Measurements from ENCODE around the gene PODXL. TPM values are rescaled to one million over a fixed set of nuclear protein-coding genes. Genes with fewer than 3 reads are reported as not detected.
A peak's percentile ranks its signal among the peaks of the same experiment; 100 is the strongest.

The PODXL gene
- total and polyA plus RNA-seq, 2 experiments from 2014 or later: 220 to 727 TPM

- TF ChIP-seq EZH2phosphoT487 (IDR thresholded peaks at IDR 0.05; ENCODE audit: unreplicated experiment): no peak
- no peak for TF ChIP-seq STAT1 (IDR thresholded peaks at IDR 0.05; ENCODE audit: unreplicated experiment)
- TF ChIP-seq, protein P1, sequence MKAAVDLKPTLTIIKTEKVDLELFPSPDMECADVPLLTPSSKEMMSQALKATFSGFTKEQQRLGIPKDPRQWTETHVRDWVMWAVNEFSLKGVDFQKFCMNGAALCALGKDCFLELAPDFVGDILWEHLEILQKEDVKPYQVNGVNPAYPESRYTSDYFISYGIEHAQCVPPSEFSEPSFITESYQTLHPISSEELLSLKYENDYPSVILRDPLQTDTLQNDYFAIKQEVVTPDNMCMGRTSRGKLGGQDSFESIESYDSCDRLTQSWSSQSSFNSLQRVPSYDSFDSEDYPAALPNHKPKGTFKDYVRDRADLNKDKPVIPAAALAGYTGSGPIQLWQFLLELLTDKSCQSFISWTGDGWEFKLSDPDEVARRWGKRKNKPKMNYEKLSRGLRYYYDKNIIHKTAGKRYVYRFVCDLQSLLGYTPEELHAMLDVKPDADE (IDR thresholded peaks at IDR 0.05): no peak
Observed at GRCh38 chr7:131543298-131543697, 13.1 kb downstream of the PODXL start (continued).

DNA sequence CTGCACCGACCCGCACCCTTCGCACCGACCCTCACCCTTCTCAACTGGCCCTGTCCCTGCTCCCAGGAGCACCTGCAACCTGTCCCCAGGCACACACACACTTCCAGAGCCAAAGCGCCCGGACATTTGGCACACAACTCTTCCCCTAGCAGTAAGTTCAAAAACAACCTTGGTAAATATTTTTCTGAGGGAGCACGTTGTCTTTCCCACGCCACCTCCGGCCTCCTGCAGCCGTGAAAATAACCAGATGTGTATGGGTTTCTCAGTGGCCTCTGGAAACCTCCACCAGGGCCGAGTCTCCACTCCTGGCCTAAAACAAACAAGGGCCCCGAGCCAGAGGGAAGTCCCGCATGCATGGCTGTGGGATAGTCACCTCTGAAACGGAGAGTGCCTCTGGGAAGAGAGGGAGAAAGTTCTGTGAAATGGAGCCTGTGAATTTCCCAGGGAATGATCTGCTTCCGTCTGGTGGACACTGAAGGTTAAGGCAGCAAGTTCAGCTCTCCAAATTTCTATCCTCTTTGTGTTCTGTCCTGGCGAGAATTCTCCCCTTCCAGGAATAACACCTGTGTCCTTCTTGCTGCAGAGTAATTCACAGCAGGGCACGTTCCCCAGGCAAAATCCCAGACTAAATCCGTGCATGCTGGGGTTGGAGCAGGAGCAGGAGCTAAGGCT is 15.8 kb downstream of the PODXL start:
- H3K4me2 ChIP-seq: peak overlapping the region; percentile 74
- peaks cover 95% of the 10 kb centered on the region for H4K20me1 ChIP-seq (replicated peaks; ENCODE audit: insufficient read depth)
- H3K27me3 Mint-ChIP-seq (ENCODE audit: insufficient read depth, low read depth, poor library complexity): peaks cover 30% of the 10 kb centered on the region
- H2AFZ ChIP-seq: no peak overlapping the region
- no peaks in the 10 kb centered on the region for H3K27me3 ChIP-seq (ENCODE audit: insufficient read depth)
- DNase-seq (ENCODE audit: low spot score): no peak
- H3K36me3 ChIP-seq (ENCODE audit: insufficient read depth): peaks cover 6% of the 10 kb centered on the region; the same call in 1 of the 2 replicates
- no peaks in the 10 kb centered on the region for H3K9me2 ChIP-seq (ENCODE audit: insufficient read depth)
- H3K4me3 ChIP-seq: peak overlapping the region; percentile 6; the same call in 1 of the 2 replicates
- no peaks in the 10 kb centered on the region for H3K9me3 Mint-ChIP-seq
- H3K4me1 Mint-ChIP-seq: peaks cover 86% of the 10 kb centered on the region
- H3K4me3 Mint-ChIP-seq: peak overlapping the region; percentile 28; the same call in 1 of the 3 replicates
- ATAC-seq: no peak
- TF ChIP-seq EZH2 (IDR thresholded peaks at IDR 0.05; ENCODE audit: low read depth, unreplicated experiment): no peak
- TF ChIP-seq CTCF (conservative IDR thresholded peaks at IDR 0.05; ENCODE audit: low read depth in 2 of 2): 0 out of 4 replicates have a peak, but pooled peaks of 1 of the 2 experiments have one; percentile 7
- H3K79me2 ChIP-seq (replicated peaks; ENCODE audit: insufficient read depth): peaks cover 100% of the 10 kb centered on the region
- peak overlapping the region; percentile 86 for H3K27ac Mint-ChIP-seq
- peaks cover 97% of the 10 kb centered on the region for H3K4me1 ChIP-seq (ENCODE audit: insufficient read depth)
- peaks cover 70% of the 10 kb centered on the region for H3F3A ChIP-seq (replicated peaks; ENCODE audit: low read depth)
- peaks cover 89% of the 10 kb centered on the region for H3K36me3 Mint-ChIP-seq (ENCODE audit: low read depth)
- peak overlapping the region; percentile 88 for H3K27ac ChIP-seq (ENCODE audit: low read depth)

- H3K36me3 ChIP-seq (ENCODE audit: insufficient read depth): no peaks in the 10 kb centered on the region; the same call in 1 of the 2 replicates
- H2AFZ ChIP-seq: no peak overlapping the region
- ATAC-seq: peak; percentile 19
- TF ChIP-seq EZH2 (IDR thresholded peaks at IDR 0.05; ENCODE audit: low read depth, unreplicated experiment) (no peak), ZNF331 (CRISPR knock-in tag; IDR thresholded peaks at IDR 0.05; ENCODE audit: low read depth) (no peak), CREB1 (CRISPR knock-in tag; IDR thresholded peaks at IDR 0.05; ENCODE audit: low read depth) (no peak), ZNF114 (CRISPR knock-in tag; IDR thresholded peaks at IDR 0.05) (no peak)
- peaks cover 94% of the 10 kb centered on the region for H3K36me3 Mint-ChIP-seq (ENCODE audit: low read depth)
- DNase-seq (ENCODE audit: low spot score): no peak
- H3K79me2 ChIP-seq (replicated peaks; ENCODE audit: insufficient read depth): peaks cover 100% of the 10 kb centered on the region
- H3K27ac ChIP-seq (ENCODE audit: low read depth): peak overlapping the region; percentile 88
- H3K4me2 ChIP-seq: peak overlapping the region; percentile 64
- peaks cover 94% of the 10 kb centered on the region for H3K4me1 ChIP-seq (ENCODE audit: insufficient read depth)
- peak overlapping the region; percentile 81 for H3K27ac Mint-ChIP-seq
- H3K4me1 Mint-ChIP-seq: peaks cover 86% of the 10 kb centered on the region
- H3K9me3 Mint-ChIP-seq: no peaks in the 10 kb centered on the region
- no peaks in the 10 kb centered on the region for H3K9me2 ChIP-seq (ENCODE audit: insufficient read depth)
- H3K4me3 Mint-ChIP-seq: peak overlapping the region; percentile 40; the same call in 2 of the 3 replicates
- peaks cover 24% of the 10 kb centered on the region for H3K27me3 Mint-ChIP-seq (ENCODE audit: insufficient read depth, low read depth, poor library complexity)
- no peaks in the 10 kb centered on the region for H3K27me3 ChIP-seq (ENCODE audit: insufficient read depth)
- peaks cover 95% of the 10 kb centered on the region for H4K20me1 ChIP-seq (replicated peaks; ENCODE audit: insufficient read depth)
- H3F3A ChIP-seq (replicated peaks; ENCODE audit: low read depth): peaks cover 72% of the 10 kb centered on the region
- H3K4me3 ChIP-seq: no peak overlapping the region
Observed at GRCh38 chr7:131538813-131539179, 17.6 kb downstream of the PODXL start.
